Testis (tissue), 2 donors: ENCODE measurements around the gene TOP3B.

ENCODE experiments used
- POLR2A ChIP-seq: fragments of 450-650 bp; IDR thresholded peaks from one replicate; pipeline ENCODE4 v1.6.1; 2017; ENCODE audit warnings: antibody characterized with exemption, mild to moderate bottlenecking, moderate library complexity
- TF ChIP-seq, protein P1 (sequence below), 3 experiments: fragments of 450-650 bp in 2 of 3; fragments of 200-600 bp in 1 of 3; sonication (generic) in 1 of 3; IDR thresholded peaks; one replicate each; pipeline ENCODE4 v1.5.1; 2016 to 2019; ENCODE audit warnings: antibody characterized with exemption in 3 of 3, mild to moderate bottlenecking in 2 of 3, moderate library complexity in 1 of 3

DNA sequence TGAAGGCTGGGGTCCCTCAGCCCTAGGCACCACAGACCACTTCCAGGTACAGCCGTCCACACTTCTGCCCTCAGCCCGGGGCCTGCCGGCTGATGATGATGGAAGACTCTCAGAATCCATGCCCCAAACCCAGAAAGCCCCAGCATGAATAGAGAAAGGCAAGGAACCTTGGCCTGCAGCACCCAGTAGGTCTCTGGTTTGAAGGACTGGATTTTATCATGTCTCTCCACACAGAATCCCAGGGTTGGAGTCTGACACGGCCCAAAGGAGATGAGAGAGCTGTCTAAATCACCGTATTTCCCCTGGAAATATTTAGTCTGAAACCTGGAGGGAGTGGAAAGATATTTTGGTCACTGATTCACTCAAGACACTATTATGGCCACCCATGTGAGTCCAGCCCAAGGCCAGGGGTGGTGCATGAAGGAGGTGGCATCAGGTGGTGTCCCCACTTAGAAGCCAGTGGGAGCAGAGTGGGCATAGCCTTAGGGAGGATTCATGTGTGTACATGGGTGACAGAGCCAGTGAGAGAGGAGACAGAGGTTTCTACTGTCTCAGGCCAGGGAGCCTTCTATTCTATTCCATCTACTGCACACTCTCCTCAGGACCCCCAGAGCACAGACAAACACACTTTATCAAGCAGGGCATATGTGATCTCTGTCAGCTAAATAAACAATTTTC is 14.0 kb downstream of the TOP3B start:
- TF ChIP-seq POLR2A: no peak
- TF ChIP-seq, protein P1, sequence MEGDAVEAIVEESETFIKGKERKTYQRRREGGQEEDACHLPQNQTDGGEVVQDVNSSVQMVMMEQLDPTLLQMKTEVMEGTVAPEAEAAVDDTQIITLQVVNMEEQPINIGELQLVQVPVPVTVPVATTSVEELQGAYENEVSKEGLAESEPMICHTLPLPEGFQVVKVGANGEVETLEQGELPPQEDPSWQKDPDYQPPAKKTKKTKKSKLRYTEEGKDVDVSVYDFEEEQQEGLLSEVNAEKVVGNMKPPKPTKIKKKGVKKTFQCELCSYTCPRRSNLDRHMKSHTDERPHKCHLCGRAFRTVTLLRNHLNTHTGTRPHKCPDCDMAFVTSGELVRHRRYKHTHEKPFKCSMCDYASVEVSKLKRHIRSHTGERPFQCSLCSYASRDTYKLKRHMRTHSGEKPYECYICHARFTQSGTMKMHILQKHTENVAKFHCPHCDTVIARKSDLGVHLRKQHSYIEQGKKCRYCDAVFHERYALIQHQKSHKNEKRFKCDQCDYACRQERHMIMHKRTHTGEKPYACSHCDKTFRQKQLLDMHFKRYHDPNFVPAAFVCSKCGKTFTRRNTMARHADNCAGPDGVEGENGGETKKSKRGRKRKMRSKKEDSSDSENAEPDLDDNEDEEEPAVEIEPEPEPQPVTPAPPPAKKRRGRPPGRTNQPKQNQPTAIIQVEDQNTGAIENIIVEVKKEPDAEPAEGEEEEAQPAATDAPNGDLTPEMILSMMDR (IDR thresholded peaks at IDR 0.05): no peak
